Measurements from ENCODE around the gene SIX5.

The SIX5 gene

DNA sequence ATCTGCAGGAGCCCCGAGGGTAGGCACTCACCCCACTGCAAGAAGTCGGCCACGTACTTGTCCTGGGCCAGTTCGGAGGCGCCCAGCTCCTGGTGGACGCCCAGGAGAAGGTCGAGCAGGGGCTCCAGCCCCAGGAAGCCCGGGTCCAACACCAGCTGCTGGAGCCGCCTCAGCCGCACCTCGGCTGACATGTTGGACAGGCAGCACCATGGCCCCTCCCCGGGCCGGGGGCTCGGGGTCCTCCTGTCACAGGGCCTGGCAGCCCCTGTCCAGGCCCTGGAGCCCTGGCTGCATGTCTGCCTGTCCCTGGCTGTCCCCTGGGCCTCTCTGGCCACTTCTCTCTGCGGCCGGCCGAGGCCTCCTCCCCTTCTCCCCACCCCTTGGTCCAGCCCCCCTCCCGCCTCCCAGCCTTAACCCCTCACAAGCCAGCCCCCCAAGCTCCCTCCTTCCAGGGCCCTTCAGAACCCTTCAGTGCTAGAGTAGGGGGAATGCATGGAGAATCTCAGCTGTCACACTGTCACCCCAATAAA, 13.2 kb upstream of the SIX5 start, which contains the start of gene DMPK:
DMPK (minus strand) TSS at position 329 of the 530 bp plus-strand sequence; CDS start at position 191, 138 bp downstream.
- Histone ChIP-seq H3K36me3 (ENCODE audit: control insufficient read depth, insufficient read depth, low read length) (peaks cover 36% of the 10 kb centered on the region), H3K4me1 (ENCODE audit: control insufficient read depth, insufficient read depth, low read length) (peaks cover 31% of the 10 kb centered on the region), H3K9ac (ENCODE audit: low read length) (peak within 1 kb of the TSS; percentile 29), H3K27me3 (ENCODE audit: control insufficient read depth, insufficient read depth, low read length) (peaks cover 14% of the 10 kb centered on the region), H3K27ac (ENCODE audit: low read depth, low read length) (no peak within 1 kb of the TSS; the same call in 1 of the 2 replicates), H3K4me3 (ENCODE audit: low read depth, low read length) (no peak within 1 kb of the TSS; the same call in 1 of the 2 replicates), H3K9me3 (ENCODE audit: control insufficient read depth, insufficient read depth, low read depth, low read length) (no peaks in the 10 kb centered on the region)

DNA sequence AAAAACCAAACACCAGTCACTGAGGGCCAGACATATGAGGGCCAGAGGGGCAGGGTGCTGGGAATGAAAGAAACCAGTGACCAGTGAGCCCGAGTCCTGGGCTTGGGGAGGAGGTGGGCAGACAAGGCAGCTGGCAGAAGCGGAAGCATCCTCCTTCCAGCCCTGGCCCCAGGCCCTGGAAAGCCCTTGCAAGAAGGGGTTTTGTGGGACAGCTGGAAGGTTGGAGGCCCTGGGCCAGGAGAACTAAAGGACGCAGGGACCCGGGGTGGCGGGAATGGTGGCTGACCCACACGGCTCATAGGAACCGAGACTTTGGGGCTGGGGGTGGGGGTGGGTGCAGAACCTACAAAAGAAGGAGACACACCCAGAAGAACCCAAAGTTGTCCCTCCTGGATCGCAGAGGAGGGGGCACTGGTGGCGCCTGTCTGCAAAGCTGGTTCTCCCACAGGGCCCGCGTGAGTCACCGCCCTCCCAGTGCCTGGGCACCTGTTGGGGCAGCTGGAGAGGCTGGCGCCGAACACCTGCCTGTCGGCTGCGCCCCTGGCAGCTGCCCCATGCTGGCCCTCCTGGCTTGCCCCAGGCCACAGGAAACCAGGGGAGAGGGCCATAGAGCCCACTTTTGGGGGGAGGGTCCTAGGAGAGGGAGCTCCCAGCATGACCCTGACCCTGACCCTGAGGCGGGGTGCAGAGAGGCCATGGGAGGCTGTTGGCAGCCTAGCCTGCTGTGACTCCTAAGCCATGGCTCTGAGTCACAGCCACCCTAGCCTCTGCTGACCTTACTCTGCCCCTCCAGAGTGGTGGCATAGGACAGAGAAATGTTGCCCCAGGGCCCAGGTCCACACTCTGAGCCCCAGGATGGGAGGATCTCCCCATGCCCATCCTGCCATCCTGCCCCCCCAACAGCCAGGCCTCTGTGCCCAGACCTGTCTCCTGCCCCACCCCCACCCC, 12.4 kb upstream of the SIX5 start:
- H3K4me3 ChIP-seq (ENCODE audit: low read depth, low read length): no peak overlapping the region
- H3K9me3 ChIP-seq (ENCODE audit: control insufficient read depth, insufficient read depth, low read depth, low read length): no peaks in the 10 kb centered on the region
- peaks cover 14% of the 10 kb centered on the region for H3K27me3 ChIP-seq (ENCODE audit: control insufficient read depth, insufficient read depth, low read length)
- H3K4me1 ChIP-seq (ENCODE audit: control insufficient read depth, insufficient read depth, low read length): peaks cover 31% of the 10 kb centered on the region
- peaks cover 36% of the 10 kb centered on the region for H3K36me3 ChIP-seq (ENCODE audit: control insufficient read depth, insufficient read depth, low read length)
- H3K9ac ChIP-seq (ENCODE audit: low read length): no peak overlapping the region
- H3K27ac ChIP-seq (ENCODE audit: low read depth, low read length): no peak overlapping the region

DNA sequence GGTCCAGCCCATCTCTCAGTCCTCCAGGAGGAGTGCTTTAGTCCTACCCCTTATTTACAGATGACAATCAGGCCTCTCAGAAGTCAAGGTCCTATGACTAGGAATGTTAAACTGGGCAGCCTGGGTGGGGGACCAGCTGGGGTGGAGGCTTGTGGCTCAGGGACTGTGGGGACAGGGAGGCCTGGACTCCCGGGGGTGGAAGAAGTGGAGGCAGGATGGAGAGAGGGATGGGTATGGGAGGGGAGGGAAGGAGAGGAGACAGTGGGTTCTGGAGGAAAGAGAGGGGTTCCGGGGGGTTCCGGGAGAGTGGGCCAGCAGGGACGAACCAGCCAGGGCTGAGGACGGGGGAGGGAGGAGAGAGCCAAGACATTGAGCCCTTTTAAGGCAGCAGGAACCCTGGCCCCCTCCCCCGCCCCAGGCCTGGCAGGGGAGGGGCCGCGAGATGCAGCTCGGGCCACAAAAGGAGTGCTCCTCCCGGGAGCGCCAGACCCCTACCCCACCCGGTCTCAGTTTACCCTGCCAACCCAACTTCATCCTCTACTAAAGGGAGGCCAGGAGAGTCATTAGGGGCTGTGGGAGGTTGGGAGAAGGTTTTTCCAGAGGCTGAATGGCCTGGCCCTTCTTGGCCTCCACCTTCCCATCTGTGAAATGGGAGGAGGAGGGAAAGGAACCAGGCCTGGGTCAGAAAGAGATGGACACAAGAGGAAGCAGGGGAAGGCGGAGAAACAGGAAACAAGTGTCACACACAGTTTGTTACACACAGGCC, 11.6 kb upstream of the SIX5 start:
- Histone ChIP-seq H3K27me3 (ENCODE audit: control insufficient read depth, insufficient read depth, low read length) (peaks cover 14% of the 10 kb centered on the region), H3K36me3 (ENCODE audit: control insufficient read depth, insufficient read depth, low read length) (peaks cover 28% of the 10 kb centered on the region), H3K4me3 (ENCODE audit: low read depth, low read length) (no peak overlapping the region), H3K4me1 (ENCODE audit: control insufficient read depth, insufficient read depth, low read length) (peaks cover 31% of the 10 kb centered on the region), H3K9me3 (ENCODE audit: control insufficient read depth, insufficient read depth, low read depth, low read length) (no peaks in the 10 kb centered on the region), H3K27ac (ENCODE audit: low read depth, low read length) (no peak overlapping the region), H3K9ac (ENCODE audit: low read length) (no peak overlapping the region)

DNA sequence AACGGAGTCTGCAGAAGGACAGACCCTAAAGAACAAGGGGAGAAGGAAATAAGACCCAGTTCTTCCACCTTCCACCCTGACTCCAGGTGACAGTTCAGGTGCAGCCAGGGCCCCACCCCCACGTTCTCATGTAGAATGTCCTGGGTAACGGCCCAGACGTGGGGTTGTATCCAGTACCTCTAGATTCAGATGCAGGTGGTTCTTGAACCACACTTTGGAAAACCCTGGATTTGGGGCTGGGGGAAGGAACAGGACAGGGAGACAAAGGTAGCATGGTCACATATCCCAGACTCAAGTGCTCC, 11.0 kb upstream of the SIX5 start:
- Histone ChIP-seq H3K27ac (ENCODE audit: low read depth, low read length) (no peak overlapping the region), H3K4me1 (ENCODE audit: control insufficient read depth, insufficient read depth, low read length) (peaks cover 31% of the 10 kb centered on the region), H3K4me3 (ENCODE audit: low read depth, low read length) (peak overlapping the region; percentile 50), H3K9ac (ENCODE audit: low read length) (no peak overlapping the region), H3K27me3 (ENCODE audit: control insufficient read depth, insufficient read depth, low read length) (peaks cover 14% of the 10 kb centered on the region), H3K9me3 (ENCODE audit: control insufficient read depth, insufficient read depth, low read depth, low read length) (no peaks in the 10 kb centered on the region), H3K36me3 (ENCODE audit: control insufficient read depth, insufficient read depth, low read length) (peaks cover 23% of the 10 kb centered on the region)

DNA sequence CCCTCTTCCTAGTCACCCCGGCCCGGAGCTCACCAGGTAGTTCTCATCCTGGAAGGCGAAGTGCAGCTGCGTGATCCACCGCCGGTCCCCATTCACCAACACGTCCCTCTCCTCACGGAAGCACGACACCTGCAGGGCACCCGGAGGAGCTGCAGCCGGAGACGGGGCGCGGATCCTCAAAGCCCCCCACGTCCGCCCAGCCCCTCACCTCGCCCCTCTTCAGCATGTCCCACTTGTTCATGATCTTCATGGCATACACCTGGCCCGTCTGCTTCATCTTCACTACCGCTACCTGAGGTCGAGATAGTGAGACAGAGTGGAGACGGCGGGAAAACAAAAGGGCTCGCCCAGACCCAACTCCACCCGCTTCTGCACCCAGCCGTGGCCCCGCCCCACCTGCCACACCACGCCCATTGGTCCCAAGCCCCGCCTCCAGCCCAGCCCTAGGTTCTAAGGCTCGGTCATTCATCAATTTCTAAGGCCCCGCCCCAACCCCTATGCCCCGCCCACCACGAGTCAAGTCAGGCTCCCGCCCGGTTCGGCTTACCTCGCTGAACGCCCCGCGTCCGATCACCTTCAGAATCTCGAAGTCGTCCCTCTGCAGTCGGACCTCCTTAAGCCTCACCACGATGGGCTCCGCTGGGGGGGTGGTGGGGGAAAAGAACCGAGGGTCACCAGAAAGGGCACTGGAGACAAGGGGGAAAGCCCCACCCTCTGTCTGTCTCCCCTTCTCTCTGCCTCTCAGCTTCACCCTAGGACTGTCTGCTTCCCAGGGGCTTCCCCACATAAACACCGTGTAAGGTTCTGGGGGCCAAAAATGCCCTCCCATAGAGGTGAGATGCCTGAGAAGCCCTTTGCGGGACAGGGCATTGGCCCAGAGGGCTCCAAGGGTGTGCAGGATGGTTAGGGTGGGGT, 10.4 kb upstream of the SIX5 start:
- Histone ChIP-seq H3K4me1 (ENCODE audit: control insufficient read depth, insufficient read depth, low read length) (peaks cover 31% of the 10 kb centered on the region), H3K9ac (ENCODE audit: low read length) (peak overlapping the region; percentile 50), H3K27me3 (ENCODE audit: control insufficient read depth, insufficient read depth, low read length) (peaks cover 14% of the 10 kb centered on the region), H3K4me3 (ENCODE audit: low read depth, low read length) (peak overlapping the region; percentile 65), H3K9me3 (ENCODE audit: control insufficient read depth, insufficient read depth, low read depth, low read length) (no peaks in the 10 kb centered on the region), H3K27ac (ENCODE audit: low read depth, low read length) (no peak overlapping the region), H3K36me3 (ENCODE audit: control insufficient read depth, insufficient read depth, low read length) (peaks cover 17% of the 10 kb centered on the region)

DNA sequence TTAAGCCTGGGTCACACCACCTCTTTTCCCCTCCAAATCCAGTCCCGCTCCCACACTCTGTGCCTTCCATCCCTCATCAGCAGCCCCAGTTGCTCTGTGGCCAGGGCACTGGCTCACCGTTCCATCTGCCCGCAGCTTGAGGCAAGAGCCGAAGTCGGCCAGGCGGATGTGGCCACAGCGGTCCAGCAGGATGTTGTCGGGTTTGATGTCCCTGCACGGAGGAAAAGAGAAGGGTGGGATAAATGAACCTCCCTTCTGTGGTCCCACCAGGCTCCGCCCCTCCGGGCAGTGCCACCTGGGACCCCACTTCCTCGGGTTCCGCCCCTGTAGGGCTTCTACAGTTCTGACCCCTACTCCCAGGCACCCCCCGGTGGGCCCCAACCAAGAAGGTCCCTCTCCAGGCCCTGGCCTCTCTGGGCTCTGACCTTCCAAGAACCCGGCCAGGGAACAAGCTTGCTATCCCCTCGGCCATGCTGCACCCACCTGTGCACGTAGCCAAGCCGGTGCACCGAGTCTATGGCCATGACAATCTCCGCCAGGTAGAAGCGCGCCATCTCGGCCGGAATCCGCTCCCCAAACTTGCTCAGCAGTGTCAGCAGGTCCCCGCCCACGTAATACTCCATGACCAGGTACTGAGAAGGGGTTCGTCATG, 9.1 kb upstream of the SIX5 start:
- Histone ChIP-seq H3K9ac (ENCODE audit: low read length) (no peak overlapping the region), H3K4me1 (ENCODE audit: control insufficient read depth, insufficient read depth, low read length) (peaks cover 25% of the 10 kb centered on the region), H3K27ac (ENCODE audit: low read depth, low read length) (no peak overlapping the region), H3K4me3 (ENCODE audit: low read depth, low read length) (no peak overlapping the region), H3K9me3 (ENCODE audit: control insufficient read depth, insufficient read depth, low read depth, low read length) (no peaks in the 10 kb centered on the region), H3K27me3 (ENCODE audit: control insufficient read depth, insufficient read depth, low read length) (peaks cover 14% of the 10 kb centered on the region), H3K36me3 (ENCODE audit: control insufficient read depth, insufficient read depth, low read length) (peaks cover 21% of the 10 kb centered on the region)

DNA sequence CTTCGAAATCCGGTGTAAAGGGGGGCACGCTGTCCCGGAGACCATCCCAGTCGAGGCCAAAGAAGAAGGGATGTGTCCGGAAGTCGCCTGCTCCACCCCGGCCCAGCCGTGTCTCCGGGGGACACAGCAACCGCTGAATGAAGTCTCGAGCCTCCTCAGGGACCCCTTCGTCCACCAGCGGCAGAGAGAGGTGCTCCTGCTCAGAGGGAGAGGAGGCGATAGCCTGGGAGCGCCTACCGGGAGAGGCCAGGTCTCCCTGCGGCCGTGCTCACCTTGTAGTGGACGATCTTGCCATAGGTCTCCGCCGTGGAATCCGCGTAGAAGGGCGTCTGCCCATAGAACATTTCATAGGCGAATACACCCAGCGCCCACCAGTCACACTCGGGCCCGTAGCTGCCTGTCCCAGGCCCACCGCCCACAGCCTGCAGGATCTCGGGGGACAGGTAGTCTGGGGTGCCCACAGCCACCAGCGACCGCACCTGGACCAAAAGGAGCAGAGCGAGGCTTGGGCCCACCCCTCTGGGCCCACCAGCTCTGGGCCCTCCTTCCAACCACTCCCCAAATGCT, 8.4 kb upstream of the SIX5 start:
- Histone ChIP-seq H3K9ac (ENCODE audit: low read length) (no peak overlapping the region), H3K9me3 (ENCODE audit: control insufficient read depth, insufficient read depth, low read depth, low read length) (no peaks in the 10 kb centered on the region), H3K27me3 (ENCODE audit: control insufficient read depth, insufficient read depth, low read length) (peaks cover 14% of the 10 kb centered on the region), H3K27ac (ENCODE audit: low read depth, low read length) (no peak overlapping the region), H3K4me1 (ENCODE audit: control insufficient read depth, insufficient read depth, low read length) (peaks cover 20% of the 10 kb centered on the region), H3K36me3 (ENCODE audit: control insufficient read depth, insufficient read depth, low read length) (peaks cover 23% of the 10 kb centered on the region), H3K4me3 (ENCODE audit: low read depth, low read length) (no peak overlapping the region)

DNA sequence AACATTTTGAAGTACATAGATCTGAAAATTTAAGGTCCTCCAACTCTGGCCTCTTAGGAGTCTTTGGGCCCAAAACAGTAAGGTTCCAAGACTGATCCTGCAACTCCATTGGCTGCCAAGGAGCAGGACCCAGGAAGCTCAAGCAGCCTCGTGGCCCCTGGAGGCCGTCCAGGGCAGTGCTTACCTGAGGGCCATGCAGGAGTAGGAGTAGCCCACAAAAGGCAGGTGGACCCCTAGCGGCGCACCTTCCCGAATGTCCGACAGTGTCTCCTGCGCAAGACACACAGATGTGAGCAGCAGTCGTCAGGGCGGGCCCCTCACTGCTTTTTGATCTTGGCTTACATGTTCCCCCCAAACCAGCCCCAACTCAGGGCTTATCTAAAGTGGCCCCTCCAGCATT, 5.7 kb upstream of the SIX5 start:
- H3K36me3 ChIP-seq (ENCODE audit: control insufficient read depth, insufficient read depth, low read length): peaks cover 27% of the 10 kb centered on the region

DNA sequence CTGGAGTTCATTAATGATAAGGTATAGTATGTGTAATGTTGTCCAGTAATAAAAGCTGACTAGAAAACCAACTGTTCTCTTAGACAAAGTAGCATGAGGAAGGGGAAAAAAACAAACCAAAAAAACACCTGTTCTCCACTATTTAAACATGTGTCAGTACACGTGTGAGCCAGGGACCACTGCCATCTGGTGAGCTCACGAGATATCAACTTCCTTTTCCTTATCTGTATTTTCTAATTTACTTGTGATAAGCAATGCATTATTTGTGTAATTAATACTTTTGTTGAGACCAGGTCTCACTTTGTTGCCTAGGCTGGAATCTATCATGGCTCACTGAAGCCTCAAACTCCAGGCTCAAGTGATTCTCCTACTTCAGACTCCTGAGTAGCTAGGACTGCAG, 4.3 kb upstream of the SIX5 start:
- H3K9ac ChIP-seq (ENCODE audit: low read length): no peak overlapping the region
- H3K4me1 ChIP-seq (ENCODE audit: control insufficient read depth, insufficient read depth, low read length): peaks cover 7% of the 10 kb centered on the region; the same call in 1 of the 2 replicates
- H3K36me3 ChIP-seq (ENCODE audit: control insufficient read depth, insufficient read depth, low read length): peaks cover 27% of the 10 kb centered on the region
- no peaks in the 10 kb centered on the region for H3K27me3 ChIP-seq (ENCODE audit: control insufficient read depth, insufficient read depth, low read length)
- no peaks in the 10 kb centered on the region for H3K9me3 ChIP-seq (ENCODE audit: control insufficient read depth, insufficient read depth, low read depth, low read length)
- no peak overlapping the region for H3K4me3 ChIP-seq (ENCODE audit: low read depth, low read length)
- H3K27ac ChIP-seq (ENCODE audit: low read depth, low read length): no peak overlapping the region

More for the DNA sequence above, 5.7 kb upstream of the SIX5 start:
- Histone ChIP-seq H3K27me3 (ENCODE audit: control insufficient read depth, insufficient read depth, low read length) (peaks cover 2% of the 10 kb centered on the region), H3K9me3 (ENCODE audit: control insufficient read depth, insufficient read depth, low read depth, low read length) (no peaks in the 10 kb centered on the region), H3K27ac (ENCODE audit: low read depth, low read length) (no peak overlapping the region), H3K9ac (ENCODE audit: low read length) (no peak overlapping the region), H3K4me3 (ENCODE audit: low read depth, low read length) (no peak overlapping the region), H3K4me1 (ENCODE audit: control insufficient read depth, insufficient read depth, low read length) (peaks cover 8% of the 10 kb centered on the region)

DNA sequence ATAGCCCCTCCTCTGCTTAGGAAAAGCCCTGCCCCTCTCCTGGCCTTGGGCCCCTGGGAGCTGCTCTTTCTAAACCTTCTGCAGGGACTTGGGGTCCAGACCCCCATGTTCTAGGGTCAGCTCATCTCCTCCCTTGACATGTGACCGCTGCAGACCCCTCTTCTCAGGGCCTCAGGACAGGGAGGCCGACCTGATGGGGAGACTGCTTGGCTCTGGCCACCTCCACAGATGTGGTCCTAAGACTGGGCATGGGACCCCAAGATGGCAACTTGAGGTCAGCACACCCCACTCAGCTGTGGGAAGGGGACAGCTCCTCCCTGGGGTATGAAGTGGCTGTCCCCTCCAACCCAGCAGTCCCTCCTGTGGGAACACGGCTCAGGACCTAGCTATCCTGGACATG, 3.9 kb upstream of the SIX5 start:
- Histone ChIP-seq H3K9ac (ENCODE audit: low read length) (no peak overlapping the region), H3K4me3 (ENCODE audit: low read depth, low read length) (no peak overlapping the region), H3K27ac (ENCODE audit: low read depth, low read length) (no peak overlapping the region), H3K4me1 (ENCODE audit: control insufficient read depth, insufficient read depth, low read length) (peaks cover 7% of the 10 kb centered on the region; the same call in 1 of the 2 replicates), H3K36me3 (ENCODE audit: control insufficient read depth, insufficient read depth, low read length) (peaks cover 25% of the 10 kb centered on the region), H3K9me3 (ENCODE audit: control insufficient read depth, insufficient read depth, low read depth, low read length) (no peaks in the 10 kb centered on the region), H3K27me3 (ENCODE audit: control insufficient read depth, insufficient read depth, low read length) (no peaks in the 10 kb centered on the region)
